GM12872 (cell line): ENCODE results near the gene ARL5C.

Experiments used
- CTCF ChIP-seq: IDR thresholded peaks from 3 replicates; pipeline ENCODE4 v1.5.1; 2011; ENCODE audit warnings: low read depth, mild to moderate bottlenecking, low read length, moderate library complexity; ENCODE audit not compliant: insufficient read depth

ARL5C gene

GRCh38 chr17:39193346-39193745 lies 27.4 kb upstream of the ARL5C start:
- TF ChIP-seq CTCF, result no peak

GRCh38 chr17:39192901-39193300 lies 26.9 kb upstream of the ARL5C start:
- TF ChIP-seq CTCF, result no peak

GRCh38 chr17:39191750-39192510 lies 26.0 kb upstream of the ARL5C start:
- TF ChIP-seq CTCF, result no peak

- no peak for TF ChIP-seq CTCF
Observed at GRCh38 chr17:39187152-39187830, 21.3 kb upstream of the ARL5C start.

GRCh38 chr17:39186481-39187002 lies 20.6 kb upstream of the ARL5C start:
- no peak for TF ChIP-seq CTCF

GRCh38 chr17:39183720-39184119 lies 17.8 kb upstream of the ARL5C start:
- TF ChIP-seq CTCF, result no peak

- no peak for TF ChIP-seq CTCF
Observed at GRCh38 chr17:39183045-39183444, 17.1 kb upstream of the ARL5C start.
